Measurements from ENCODE around the gene TCEAL9.
"Not testable (repeated sequence)": the region's sequence is repeated elsewhere in the genome, so short reads cannot be mapped to it uniquely, and the experiment has no call there.

Gene TCEAL9

GRCh38 chrX:103373581-103373980 is 17.3 kb downstream of the TCEAL9 start:
- no peak for DNase-seq (ENCODE audit: low read depth in 2 of 2)

GRCh38 chrX:103376118-103376978 is 20.0 kb downstream of the TCEAL9 start, which contains the start of gene BEX3:
Gene BEX3 (plus strand): TSS chrX:103376538. CDS start chrX:103377522, 984 bp downstream.
- no peak for DNase-seq (ENCODE audit: low read depth in 2 of 2)

GRCh38 chrX:103376979-103377324 is 20.6 kb downstream of the TCEAL9 start:
- DNase-seq (ENCODE audit: low read depth in 2 of 2), result no peak

DNA sequence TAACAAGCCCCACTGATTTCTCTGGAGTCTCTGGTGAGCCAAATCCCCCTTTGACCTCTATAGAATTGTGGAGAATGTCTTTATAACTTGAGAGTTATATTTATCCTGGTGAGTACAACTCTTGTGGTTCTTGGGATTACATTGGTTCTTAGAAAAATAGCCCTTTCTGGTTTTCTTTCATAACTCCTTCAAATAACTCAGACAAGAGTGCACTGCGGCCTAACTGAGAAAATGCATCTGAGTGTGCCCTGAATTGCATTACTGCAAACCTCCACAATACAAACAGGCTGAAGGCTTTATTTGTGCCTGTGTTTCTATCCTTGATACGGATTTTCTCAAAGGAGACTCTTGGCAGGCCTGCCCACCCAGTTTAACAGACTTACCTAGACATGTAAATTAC is 22.7 kb downstream of the TCEAL9 start:
- no peak for DNase-seq (ENCODE audit: low read depth in 2 of 2)

DNA sequence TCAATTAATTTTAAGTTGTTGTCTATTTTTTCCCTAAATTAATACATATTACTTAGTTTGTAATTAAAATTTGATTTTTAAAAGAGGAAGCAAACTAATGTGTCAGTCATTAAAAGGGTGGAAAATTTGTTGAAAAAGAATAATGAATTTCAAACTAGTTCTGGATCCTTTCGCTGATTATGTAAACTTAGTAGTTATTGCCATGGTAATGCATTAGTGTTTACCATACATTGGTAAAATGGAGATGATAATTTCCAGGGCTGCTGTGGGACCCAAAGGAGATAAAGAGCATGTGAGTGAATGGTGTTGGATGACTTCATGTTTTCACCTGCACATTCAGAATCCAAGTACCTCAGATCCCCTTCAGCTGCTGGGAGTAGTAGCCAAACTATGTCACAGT is 26.6 kb downstream of the TCEAL9 start:
- no peak for DNase-seq (ENCODE audit: low read depth in 2 of 2)

GRCh38 chrX:103384672-103385071 is 28.4 kb downstream of the TCEAL9 start:
- DNase-seq (ENCODE audit: low read depth in 2 of 2), result no peak

- DNase-seq (ENCODE audit: low read depth in 2 of 2), result not testable (repeated sequence)
Observed at GRCh38 chrX:103385283-103385830, 29.1 kb downstream of the TCEAL9 start.

DNA sequence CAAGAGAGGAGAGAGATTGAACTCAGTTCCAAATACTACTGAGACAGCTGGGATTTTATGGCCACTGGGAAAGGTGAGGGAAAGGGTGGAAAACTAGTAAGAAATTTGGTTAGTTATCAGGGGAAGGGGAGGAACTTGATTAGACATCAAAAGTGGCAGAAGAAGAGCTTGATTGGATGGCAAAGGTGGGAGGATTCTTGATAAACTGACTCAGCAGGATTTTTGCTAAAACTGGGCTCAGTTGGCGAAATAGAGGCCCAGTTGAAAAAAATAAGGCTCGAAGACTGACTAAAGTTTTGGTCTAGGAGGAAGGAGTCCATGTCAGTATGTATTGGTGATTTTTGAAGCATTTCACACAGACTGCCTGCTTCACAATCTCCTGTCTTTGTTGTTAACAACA is 30.0 kb downstream of the TCEAL9 start:
- no peak for DNase-seq (ENCODE audit: low read depth in 2 of 2)

- no peak for DNase-seq (ENCODE audit: low read depth in 2 of 2)
Observed at GRCh38 chrX:103393487-103393886, 37.2 kb downstream of the TCEAL9 start.

DNA sequence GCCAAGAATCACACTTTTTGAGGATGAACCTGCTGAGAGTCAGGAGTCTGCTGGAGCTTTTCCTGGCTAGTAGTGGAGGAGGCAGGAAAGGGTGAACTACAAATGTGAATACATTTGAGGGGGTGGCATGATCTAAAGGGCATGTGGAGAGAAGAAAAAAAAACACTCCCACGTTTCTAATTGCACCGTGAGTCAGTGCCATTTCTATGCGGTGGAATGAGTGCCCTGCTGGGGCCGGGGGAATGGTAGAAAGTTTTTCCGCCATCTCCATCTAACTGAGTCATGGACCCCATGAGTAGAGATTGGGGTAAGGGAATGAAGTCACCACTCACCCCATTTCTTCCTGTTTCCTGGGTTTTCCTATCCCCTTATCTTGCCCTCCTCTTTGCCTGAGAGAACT is 39.9 kb downstream of the TCEAL9 start:
- DNase-seq (ENCODE audit: low read depth in 2 of 2), result no peak

- DNase-seq (ENCODE audit: low read depth in 2 of 2), result no peak
Observed at GRCh38 chrX:103396660-103397059, 40.4 kb downstream of the TCEAL9 start.

DNA sequence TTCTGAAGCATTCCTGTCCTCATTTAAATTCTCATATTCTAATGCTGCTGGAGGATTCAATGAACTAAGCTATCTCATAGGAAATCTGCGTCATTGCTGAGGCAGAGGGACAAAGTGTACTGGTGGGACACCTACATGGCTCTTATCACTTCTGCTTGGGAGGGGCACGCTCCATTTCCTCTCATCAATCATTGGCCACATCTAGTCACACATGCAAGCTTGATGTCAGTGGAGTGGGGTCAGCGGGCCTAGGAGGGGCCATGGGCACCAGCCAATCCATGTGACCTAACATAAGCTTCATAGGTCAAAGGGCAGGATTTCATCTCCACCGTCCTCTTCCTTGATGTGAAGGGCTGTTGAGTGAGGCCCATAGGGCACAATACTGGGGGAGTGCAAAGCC is 41.4 kb downstream of the TCEAL9 start:
- DNase-seq (ENCODE audit: low read depth in 2 of 2), result no peak

- no peak for DNase-seq (ENCODE audit: low read depth in 2 of 2)
Observed at GRCh38 chrX:103398421-103398864, 42.1 kb downstream of the TCEAL9 start.

DNA sequence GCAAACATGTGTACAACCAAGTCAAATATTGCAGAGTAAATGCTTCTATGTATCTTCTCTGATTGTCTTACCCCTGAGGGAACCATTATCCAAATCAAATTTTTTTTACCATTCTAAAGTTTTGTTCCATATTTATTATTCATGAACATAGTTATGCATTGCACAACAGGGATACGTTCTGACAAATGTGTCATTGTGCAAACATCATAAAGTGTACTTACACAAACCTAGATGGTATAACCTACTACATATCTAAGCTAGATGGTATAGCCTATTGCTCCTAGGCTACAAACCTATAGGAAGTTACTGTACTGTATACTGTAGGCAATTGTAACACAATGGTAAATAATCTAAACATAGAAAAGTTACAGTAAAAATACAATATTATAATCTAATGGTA is 43.4 kb downstream of the TCEAL9 start:
- no peak for DNase-seq (ENCODE audit: low read depth in 2 of 2)

GRCh38 chrX:103400931-103401330 is 44.6 kb downstream of the TCEAL9 start:
- DNase-seq (ENCODE audit: low read depth in 2 of 2), result no peak

GRCh38 chrX:103404231-103405008 is 48.1 kb downstream of the TCEAL9 start:
- peak; percentile 37 to 45 for DNase-seq (ENCODE audit: low read depth in 2 of 2)

- no peak for DNase-seq (ENCODE audit: low read depth in 2 of 2)
Observed at GRCh38 chrX:103405009-103405333, 48.7 kb downstream of the TCEAL9 start.

DNA sequence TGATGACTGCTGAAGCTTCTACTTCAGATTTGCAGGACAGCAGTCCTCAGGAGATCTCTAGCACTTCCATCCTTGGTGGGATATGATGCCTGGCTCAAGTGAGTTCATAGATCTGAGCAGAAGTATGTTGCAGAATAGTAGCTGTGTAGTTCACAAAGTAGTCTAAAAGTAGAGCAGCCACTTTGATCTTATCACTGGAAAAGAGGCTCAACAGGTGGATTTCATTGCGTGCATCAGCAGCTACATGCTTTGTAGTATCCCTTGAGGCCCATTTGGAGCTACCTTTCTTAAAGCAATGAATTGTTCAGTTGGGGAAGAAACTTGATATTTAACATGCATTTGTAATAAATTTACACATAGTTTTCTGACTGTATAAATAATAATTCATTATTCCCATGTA is 50.0 kb downstream of the TCEAL9 start:
- no peak for DNase-seq (ENCODE audit: low read depth in 2 of 2)

GRCh38 chrX:103407776-103408175 is 51.5 kb downstream of the TCEAL9 start:
- no peak for DNase-seq (ENCODE audit: low read depth in 2 of 2)

Data from stimulated activated CD8-positive, alpha-beta memory T cell treated with anti-CD3 and anti-CD28 coated beads, Interleukin-15, amount 100 ng/mL, for 48 hours (primary cell).